Adrenal gland (tissue), 12 donors: ENCODE data around the gene FKBP11. TPM values are rescaled to one million over a fixed set of nuclear protein-coding genes. Genes with fewer than 3 reads are reported as not detected.
"Not testable (repeated sequence)": the region's sequence is repeated elsewhere in the genome, so short reads cannot be mapped to it uniquely, and the experiment has no call there.

Experiments
- DNase-seq, 7 donors: peaks; one replicate each; pipeline ENCODE4 v3.0.0-alpha.2; 2019 to 2020
- H3K27ac ChIP-seq, 5 donors: fragments of 200-600 bp; sonication (generic) in 4 of 5; 1 replicate in 3 of 5; 2 replicates in 2 of 5; pipeline versions ENCODE4 v1.5.1 to v1.8.0; 2016 to 2020; ENCODE audit warnings: mild to moderate bottlenecking in 1 of 5
- H3K27me3 ChIP-seq: fragments of 200-600 bp; 2 replicates; pipeline ENCODE4 v1.8.0; 2021
- H3K36me3 ChIP-seq, 2 donors: fragments of 200-600 bp; replicated peaks in 1 of 2; 1 replicate in 1 of 2; 2 replicates in 1 of 2; pipeline versions ENCODE4 v1.5.1 to v1.8.0; 2018 to 2022
- H3K4me1 ChIP-seq, 2 donors: fragments of 200-600 bp; replicated peaks in 1 of 2; 1 replicate in 1 of 2; 2 replicates in 1 of 2; pipeline versions ENCODE4 v1.5.1 to v1.8.0; 2018 to 2021
- H3K4me3 ChIP-seq, 4 donors: fragments of 200-600 bp; sonication (generic) in 3 of 4; one replicate each; pipeline ENCODE4 v1.5.1; 2016 to 2018
- H3K9me3 ChIP-seq, 3 donors: fragments of 200-600 bp; sonication (generic) in 1 of 3; replicated peaks in 1 of 3; 1 replicate in 2 of 3; 2 replicates in 1 of 3; pipeline versions ENCODE4 v1.5.1 to v1.8.0; 2016 to 2021
- CTCF ChIP-seq, 6 experiments: fragments of 450-650 bp in 4 of 6; fragments of 200-600 bp in 2 of 6; sonication (generic) in 1 of 6; IDR thresholded peaks; 1 replicate in 5 of 6; 2 replicates in 1 of 6; pipeline versions ENCODE4 v1.5.1 to v1.8.0; 2016 to 2021; ENCODE audit warnings: antibody characterized with exemption in 6 of 6, mild to moderate bottlenecking in 2 of 6, moderate library complexity in 1 of 6
- POLR2A ChIP-seq, 2 donors: fragments of 450-650 bp; IDR thresholded peaks; one replicate each; pipeline ENCODE4 v1.6.1; 2017; ENCODE audit warnings: antibody characterized with exemption in 2 of 2, mild to moderate bottlenecking in 2 of 2, moderate library complexity in 1 of 2
- WGBS, 4 donors: extraction: QIAGEN DNeasy Blood & Tissue Kit in 2 of 4; methylation state at CpG; one replicate each; pipeline versions ENCODE4 v1.1.5 to v1.1.7; 2013 to 2017; 5-methylcytosine and 5-hydroxymethylcytosine counted together
- intact Hi-C, 2 donors: fragments of 100-400 bp; cut with DNase I; formaldehyde crosslinking; loops; one replicate each; pipeline versions ENCODE4 v1.14.1 to v1.15.0; 2022 to 2023
- polyA plus RNA-seq, 3 donors: library from polyadenylated mRNA; stranded (reverse); fragments of 200-250 nt in 2 of 3; fragments of 350-450 nt in 1 of 3; fragmentation: Illumina TruSeq in 1 of 3; extraction: RNeasy Lipid Tissue Mini Kit (QIAGEN cat#74804) in 1 of 3; gene quantifications; one replicate each; pipeline ENCODE4 v1.2.3, GENCODE V29; 2013 to 2014
- total RNA-seq, 9 donors: library from RNA; depleted of rRNA in 4 of 9; stranded (reverse); fragments of >200 nt in 4 of 9; fragments of 120-200 nt in 1 of 9; fragmentation: NEBNext Ultra II Directional in 1 of 9; extraction: Animal tissue kit (Norgen Biotek cat#: 25700) in 1 of 9; gene quantifications; one replicate each; pipeline versions ENCODE4 v1.1.0 to v1.2.4, GENCODE V29; 2013 to 2023
- donor health status: healthy with polysubstance abuse.
- donor health status: Bipolar disorder and iron deficiency.
- donor health status: DM: yes; HTN: yes; CAD: no.
- donor health status: DM: no; HTN: no; CAD: no.
- donor health status: DM: no; HTN: no; CAD: no.
- donor health status: DM: yes; HTN: yes; CAD: no.

FKBP11 gene
- total and polyA plus RNA-seq, 12 donors = 4.1 to 118 (median 24.9) TPM

GRCh38 chr12:48910196-48910595 is 15.1 kb downstream of the FKBP11 start:
- Histone ChIP-seq H3K36me3 (no peaks in the 10 kb centered on the region), H3K27ac (no peak overlapping the region), H3K9me3 (no peaks in the 10 kb centered on the region), H3K4me3 (no peak overlapping the region), H3K27me3 (no peaks in the 10 kb centered on the region), H3K4me1 (no peaks in the 10 kb centered on the region)
- no peak for DNase-seq
- TF ChIP-seq CTCF (IDR thresholded peaks at IDR 0.05) (no peak), POLR2A (IDR thresholded peaks at IDR 0.05) (no peak)
- intact Hi-C loops = no loop called here

GRCh38 chr12:48909698-48910097 is 15.6 kb downstream of the FKBP11 start:
- H3K4me3 ChIP-seq, H3K27me3 ChIP-seq, H3K9me3 ChIP-seq, DNase-seq, H3K4me1 ChIP-seq, H3K27ac ChIP-seq, intact Hi-C loops, H3K36me3 ChIP-seq: not testable (repeated sequence)
- WGBS, 4 donors = 80 to 91% (median 80%) methylated on average over 11 of the region's 11 CpGs

GRCh38 chr12:48907245-48907644 is 18.0 kb downstream of the FKBP11 start:
- 39 to 52% (median 44%) methylated on average over 3 of the region's 3 CpGs for WGBS, 4 donors
- TF ChIP-seq CTCF (IDR thresholded peaks at IDR 0.05) = no peak
- TF ChIP-seq POLR2A (IDR thresholded peaks at IDR 0.05) = no peak
- Histone ChIP-seq H3K4me1 (no peaks in the 10 kb centered on the region), H3K36me3 (no peaks in the 10 kb centered on the region), H3K9me3 (no peaks in the 10 kb centered on the region), H3K4me3 (no peak overlapping the region), H3K27ac (no peak overlapping the region), H3K27me3 (no peaks in the 10 kb centered on the region)
- no peak for DNase-seq
- intact Hi-C loops = no loop called here

- 0 to 1% (median 1%) methylated on average over 8 to 19 of the region's 19 CpGs for WGBS, 4 donors
- TF ChIP-seq CTCF (IDR thresholded peaks at IDR 0.05) = peak; percentile 26 to 63 (median 55)
- no peak for TF ChIP-seq POLR2A (IDR thresholded peaks at IDR 0.05)
Measured at GRCh38 chr12:48903982-48904411, 21.3 kb downstream of the FKBP11 start.

GRCh38 chr12:48903363-48903981 is 21.8 kb downstream of the FKBP11 start:
- Histone ChIP-seq H3K9me3 (no peaks in the 10 kb centered on the region), H3K4me1 (no peaks in the 10 kb centered on the region), H3K27ac (no peak overlapping the region), H3K27me3 (no peaks in the 10 kb centered on the region), H3K36me3 (no peaks in the 10 kb centered on the region), H3K4me3 (no peak overlapping the region)
- TF ChIP-seq POLR2A (IDR thresholded peaks at IDR 0.05) (no peak), CTCF (IDR thresholded peaks at IDR 0.05) (no peak)
- WGBS, 4 donors = 41 to 61% (median 58%) methylated on average over 20 of the region's 20 CpGs
- DNase-seq = peak in 1 of 7 donors; percentile 13
- intact Hi-C loops = no loop called here

More at GRCh38 chr12:48903982-48904411, 21.3 kb downstream of the FKBP11 start:
- Histone ChIP-seq H3K4me1 (no peaks in the 10 kb centered on the region), H3K9me3 (no peaks in the 10 kb centered on the region), H3K4me3 (peak overlapping the region in 1 of 4 donors; percentile 57), H3K36me3 (no peaks in the 10 kb centered on the region), H3K27ac (no peak overlapping the region), H3K27me3 (no peaks in the 10 kb centered on the region)
- intact Hi-C loops = no loop called here
- peak; percentile 74 to 89 (median 86) for DNase-seq
